ENCODE results near the gene PKD2.
"Not testable (repeated sequence)": the region's sequence is repeated elsewhere in the genome, so short reads cannot be mapped to it uniquely, and the experiment has no call there.

PKD2 gene

GRCh38 chr4:88018466-88018865 is 11.0 kb downstream of the PKD2 start:
- TF ChIP-seq, protein P1, sequence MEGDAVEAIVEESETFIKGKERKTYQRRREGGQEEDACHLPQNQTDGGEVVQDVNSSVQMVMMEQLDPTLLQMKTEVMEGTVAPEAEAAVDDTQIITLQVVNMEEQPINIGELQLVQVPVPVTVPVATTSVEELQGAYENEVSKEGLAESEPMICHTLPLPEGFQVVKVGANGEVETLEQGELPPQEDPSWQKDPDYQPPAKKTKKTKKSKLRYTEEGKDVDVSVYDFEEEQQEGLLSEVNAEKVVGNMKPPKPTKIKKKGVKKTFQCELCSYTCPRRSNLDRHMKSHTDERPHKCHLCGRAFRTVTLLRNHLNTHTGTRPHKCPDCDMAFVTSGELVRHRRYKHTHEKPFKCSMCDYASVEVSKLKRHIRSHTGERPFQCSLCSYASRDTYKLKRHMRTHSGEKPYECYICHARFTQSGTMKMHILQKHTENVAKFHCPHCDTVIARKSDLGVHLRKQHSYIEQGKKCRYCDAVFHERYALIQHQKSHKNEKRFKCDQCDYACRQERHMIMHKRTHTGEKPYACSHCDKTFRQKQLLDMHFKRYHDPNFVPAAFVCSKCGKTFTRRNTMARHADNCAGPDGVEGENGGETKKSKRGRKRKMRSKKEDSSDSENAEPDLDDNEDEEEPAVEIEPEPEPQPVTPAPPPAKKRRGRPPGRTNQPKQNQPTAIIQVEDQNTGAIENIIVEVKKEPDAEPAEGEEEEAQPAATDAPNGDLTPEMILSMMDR (IDR thresholded peaks at IDR 0.05; ENCODE audit: low read depth, low read length), result no peak
- H3K4me3 ChIP-seq (replicated peaks in 1 of 2; ENCODE audit: low read depth in 2 of 2, low read length in 2 of 2), result peak overlapping the region in 1 of 2 donors; percentile 22

GRCh38 chr4:88021824-88022223 is 14.4 kb downstream of the PKD2 start:
- TF ChIP-seq, protein P1 (IDR thresholded peaks at IDR 0.05; ENCODE audit: low read depth, low read length), result no peak
- no peak overlapping the region for H3K4me3 ChIP-seq (replicated peaks in 1 of 2; ENCODE audit: low read depth in 2 of 2, low read length in 2 of 2)
- DNase-seq (ENCODE audit: low read depth in 2 of 2), result peak in 1 of 2 donors; percentile 49

More at GRCh38 chr4:88018466-88018865, 11.0 kb downstream of the PKD2 start:
- peak; percentile 81 to 86 for DNase-seq (ENCODE audit: low read depth in 2 of 2)

- no peak overlapping the region for H3K4me3 ChIP-seq (replicated peaks in 1 of 2; ENCODE audit: low read depth in 2 of 2, low read length in 2 of 2)
- TF ChIP-seq, protein P1 (IDR thresholded peaks at IDR 0.05; ENCODE audit: low read depth, low read length), result no peak
- DNase-seq (ENCODE audit: low read depth in 2 of 2), result no peak
Measured at GRCh38 chr4:88022289-88022688, 14.9 kb downstream of the PKD2 start.

- not testable (repeated sequence) for DNase-seq (ENCODE audit: low read depth in 2 of 2); H3K4me3 ChIP-seq (replicated peaks in 1 of 2; ENCODE audit: low read depth in 2 of 2, low read length in 2 of 2)
Measured at GRCh38 chr4:88025868-88026661, 18.6 kb downstream of the PKD2 start.

- peak; percentile 75 to 85 for DNase-seq (ENCODE audit: low read depth in 2 of 2)
- H3K4me3 ChIP-seq (replicated peaks in 1 of 2; ENCODE audit: low read depth in 2 of 2, low read length in 2 of 2), result no peak overlapping the region
- TF ChIP-seq, protein P1 (IDR thresholded peaks at IDR 0.05; ENCODE audit: low read depth, low read length), result no peak
Measured at GRCh38 chr4:88027611-88028608, 20.5 kb downstream of the PKD2 start.

DNA sequence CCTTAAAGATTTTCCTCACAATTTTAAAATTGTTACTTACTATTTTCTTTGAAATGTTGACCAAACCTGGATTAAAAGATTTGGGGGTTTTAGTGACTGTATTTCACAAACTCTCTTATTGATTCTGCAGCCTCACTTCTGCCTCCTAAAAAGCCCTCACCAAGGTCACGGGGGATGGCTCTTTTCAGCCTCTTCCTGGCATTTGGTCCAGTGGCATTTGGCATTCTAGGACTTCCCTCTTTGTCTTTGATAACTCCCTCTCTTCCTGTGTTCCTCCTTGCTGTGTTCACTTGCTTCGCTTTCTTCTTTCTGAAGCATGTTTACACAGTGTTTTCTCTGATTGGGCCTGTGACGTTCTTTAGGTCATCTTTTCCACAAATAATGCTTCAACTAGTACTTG is 21.5 kb downstream of the PKD2 start:
- H3K4me3 ChIP-seq (replicated peaks in 1 of 2; ENCODE audit: low read depth in 2 of 2, low read length in 2 of 2), result no peak overlapping the region
- no peak for DNase-seq (ENCODE audit: low read depth in 2 of 2)
- TF ChIP-seq, protein P1 (IDR thresholded peaks at IDR 0.05; ENCODE audit: low read depth, low read length), result no peak

- TF ChIP-seq, protein P1 (IDR thresholded peaks at IDR 0.05; ENCODE audit: low read depth, low read length), result no peak
- DNase-seq (ENCODE audit: low read depth in 2 of 2), result no peak
- H3K4me3 ChIP-seq (replicated peaks in 1 of 2; ENCODE audit: low read depth in 2 of 2, low read length in 2 of 2), result no peak overlapping the region
Measured at GRCh38 chr4:88029556-88029955, 22.1 kb downstream of the PKD2 start.
